Adipose tissue (tissue), 3 donors: ENCODE measurements around the gene CDH4. TPM values are rescaled to one million over a fixed set of nuclear protein-coding genes. Genes with fewer than 3 reads are reported as not detected.

ENCODE experiments used
- H3K27ac ChIP-seq: one replicate; pipeline ENCODE4 v1.5.1; 2013; ENCODE audit warnings: low read depth, low read length
- WGBS, 3 donors: extraction: QIAGEN DNeasy Blood & Tissue Kit; methylation state at CpG; one replicate each; pipeline ENCODE4 v1.1.7; 2013; 5-methylcytosine and 5-hydroxymethylcytosine counted together
- polyA plus RNA-seq, 3 donors: library from polyadenylated mRNA; stranded (reverse); fragments of 200-250 nt; gene quantifications; one replicate each; pipeline ENCODE4 v1.2.3, GENCODE V29; 2013
- donor health status: healthy with polysubstance abuse.
- donor health status: Bipolar disorder and iron deficiency.
- donor health status: healthy.

Gene CDH4
- polyA plus RNA-seq, 3 donors = 0.04 to 0.11 (median 0.05) TPM

- H3K27ac ChIP-seq = no peak overlapping the region
- 72 to 80% (median 78%) methylated on average over 15 of the region's 15 CpGs for WGBS, 3 donors
Observed at GRCh38 chr20:61435184-61435822, 183.2 kb downstream of the CDH4 start.

- WGBS, 3 donors = 64 to 78% (median 67%) methylated on average over 3 of the region's 3 CpGs
- no peak overlapping the region for H3K27ac ChIP-seq
Observed at GRCh38 chr20:61435823-61436220, 183.8 kb downstream of the CDH4 start.

- no peak overlapping the region for H3K27ac ChIP-seq
- 55 to 58% (median 58%) methylated on average over 2 of the region's 2 CpGs for WGBS, 3 donors
Observed at GRCh38 chr20:61436283-61436666, 184.2 kb downstream of the CDH4 start.

GRCh38 chr20:61436667-61437279 lies 184.7 kb downstream of the CDH4 start:
- H3K27ac ChIP-seq = no peak overlapping the region
- WGBS, 3 donors = 34 to 43% (median 38%) methylated on average over 8 of the region's 8 CpGs

GRCh38 chr20:61437280-61438206 lies 185.5 kb downstream of the CDH4 start:
- WGBS, 3 donors = 29 to 49% (median 41%) methylated on average over 28 of the region's 28 CpGs
- no peak overlapping the region for H3K27ac ChIP-seq

- 34 to 61% (median 48%) methylated on average over 3 of the region's 3 CpGs for WGBS, 3 donors
- H3K27ac ChIP-seq = no peak overlapping the region
Observed at GRCh38 chr20:61438285-61438684, 186.2 kb downstream of the CDH4 start.

GRCh38 chr20:61439251-61439650 lies 187.2 kb downstream of the CDH4 start:
- 83 to 88% (median 84%) methylated on average over 7 of the region's 7 CpGs for WGBS, 3 donors
- H3K27ac ChIP-seq = no peak overlapping the region

GRCh38 chr20:61440548-61441055 lies 188.5 kb downstream of the CDH4 start:
- WGBS, 3 donors = 65 to 79% (median 74%) methylated on average over 14 of the region's 14 CpGs
- no peak overlapping the region for H3K27ac ChIP-seq

- 78 to 87% (median 85%) methylated on average over 5 of the region's 5 CpGs for WGBS, 3 donors
- H3K27ac ChIP-seq = no peak overlapping the region
Observed at GRCh38 chr20:61441537-61441936, 189.5 kb downstream of the CDH4 start.

GRCh38 chr20:61442075-61442670 lies 190.1 kb downstream of the CDH4 start:
- 31 to 62% (median 46%) methylated on average over 13 of the region's 13 CpGs for WGBS, 3 donors
- H3K27ac ChIP-seq = no peak overlapping the region

- H3K27ac ChIP-seq = no peak overlapping the region
- 23 to 45% (median 37%) methylated on average over 6 of the region's 6 CpGs for whole genome bisulfite sequencing, 3 donors
Observed at GRCh38 chr20:61442718-61443117, 190.7 kb downstream of the CDH4 start.

- WGBS, 3 donors = 52 to 62% (median 54%) methylated on average over 12 of the region's 12 CpGs
- H3K27ac ChIP-seq = no peak overlapping the region
Observed at GRCh38 chr20:61443443-61444126, 191.5 kb downstream of the CDH4 start.

- no peak overlapping the region for H3K27ac ChIP-seq
- 84 to 90% (median 87%) methylated on average over 5 of the region's 5 CpGs for WGBS, 3 donors
Observed at GRCh38 chr20:61444637-61445036, 192.6 kb downstream of the CDH4 start.

GRCh38 chr20:61445138-61445537 lies 193.1 kb downstream of the CDH4 start:
- WGBS, 3 donors = 64 to 73% (median 69%) methylated on average over 6 of the region's 6 CpGs
- no peak overlapping the region for H3K27ac ChIP-seq

- 88 to 90% (median 90%) methylated on average over 10 of the region's 10 CpGs for WGBS, 3 donors
- H3K27ac ChIP-seq = no peak overlapping the region
Observed at GRCh38 chr20:61445741-61446140, 193.7 kb downstream of the CDH4 start.

GRCh38 chr20:61447952-61448351 lies 195.9 kb downstream of the CDH4 start:
- H3K27ac ChIP-seq = no peak overlapping the region
- 39 to 53% (median 42%) methylated on average over 6 of the region's 6 CpGs for WGBS, 3 donors

- H3K27ac ChIP-seq = no peak overlapping the region
- 66 to 75% (median 72%) methylated on average over 13 of the region's 13 CpGs for WGBS, 3 donors
Observed at GRCh38 chr20:61448386-61448785, 196.3 kb downstream of the CDH4 start.

- 67 to 75% (median 75%) methylated on average over 8 of the region's 8 CpGs for WGBS, 3 donors
- H3K27ac ChIP-seq = no peak overlapping the region
Observed at GRCh38 chr20:61449057-61449609, 197.1 kb downstream of the CDH4 start.
